HG02623 (cell line): ENCODE data around the gene H1-8.
"Not testable (repeated sequence)": the region's sequence is repeated elsewhere in the genome, so short reads cannot be mapped to it uniquely, and the experiment has no call there.

Experiments
- ATAC-seq: cut with Tn5 transposase; IDR thresholded peaks from one replicate; pipeline ENCODE4 v1.9.1; 2021; ENCODE audit warnings: moderate library complexity; ENCODE audit not compliant: unreplicated experiment

The H1-8 gene

GRCh38 chr3:129543156-129543790 is at the start of gene H1-8:
Gene H1-8, plus strand, starts transcription at chr3:129543175. Its CDS starts 44 bp downstream, at chr3:129543219.
- ATAC-seq = no peak

- ATAC-seq = no peak
Observed at GRCh38 chr3:129493206-129493605, 49.8 kb upstream of the H1-8 start.

GRCh38 chr3:129494499-129494898 is 48.5 kb upstream of the H1-8 start:
- not testable (repeated sequence) for ATAC-seq

DNA sequence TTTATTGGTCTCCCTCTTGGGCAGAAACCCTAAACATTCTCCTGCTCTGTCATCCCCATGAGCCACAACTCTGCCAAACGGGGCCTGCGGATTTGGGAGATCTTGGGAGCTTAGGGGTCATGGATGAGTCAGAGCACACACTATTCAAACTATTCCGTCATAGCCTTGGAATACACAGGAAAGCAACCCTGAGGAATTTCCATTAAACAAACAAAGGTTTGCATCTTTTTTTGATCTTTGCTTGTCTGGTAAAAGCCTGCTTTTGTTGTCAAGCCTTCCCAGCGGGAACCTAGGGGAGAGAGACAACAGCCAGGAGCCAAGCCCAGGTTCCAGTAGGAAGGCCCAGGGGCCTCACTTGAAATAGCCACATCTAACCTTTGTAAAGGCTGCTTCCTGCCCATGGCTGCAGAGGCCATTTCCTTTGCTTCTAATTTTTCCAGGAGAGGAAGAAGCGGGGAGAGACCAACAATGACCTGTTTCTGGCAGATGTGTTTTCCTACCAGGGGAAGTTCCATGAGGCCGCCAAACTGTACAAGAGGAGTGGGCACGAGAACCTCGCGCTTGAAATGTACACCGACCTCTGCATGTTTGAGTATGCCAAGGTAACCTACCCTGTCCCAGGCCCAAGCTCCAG is 47.9 kb upstream of the H1-8 start:
- ATAC-seq = not testable (repeated sequence)

GRCh38 chr3:129497876-129498275 is 45.1 kb upstream of the H1-8 start:
- not testable (repeated sequence) for ATAC-seq

- ATAC-seq = not testable (repeated sequence)
Observed at GRCh38 chr3:129498603-129499488, 44.1 kb upstream of the H1-8 start.

DNA sequence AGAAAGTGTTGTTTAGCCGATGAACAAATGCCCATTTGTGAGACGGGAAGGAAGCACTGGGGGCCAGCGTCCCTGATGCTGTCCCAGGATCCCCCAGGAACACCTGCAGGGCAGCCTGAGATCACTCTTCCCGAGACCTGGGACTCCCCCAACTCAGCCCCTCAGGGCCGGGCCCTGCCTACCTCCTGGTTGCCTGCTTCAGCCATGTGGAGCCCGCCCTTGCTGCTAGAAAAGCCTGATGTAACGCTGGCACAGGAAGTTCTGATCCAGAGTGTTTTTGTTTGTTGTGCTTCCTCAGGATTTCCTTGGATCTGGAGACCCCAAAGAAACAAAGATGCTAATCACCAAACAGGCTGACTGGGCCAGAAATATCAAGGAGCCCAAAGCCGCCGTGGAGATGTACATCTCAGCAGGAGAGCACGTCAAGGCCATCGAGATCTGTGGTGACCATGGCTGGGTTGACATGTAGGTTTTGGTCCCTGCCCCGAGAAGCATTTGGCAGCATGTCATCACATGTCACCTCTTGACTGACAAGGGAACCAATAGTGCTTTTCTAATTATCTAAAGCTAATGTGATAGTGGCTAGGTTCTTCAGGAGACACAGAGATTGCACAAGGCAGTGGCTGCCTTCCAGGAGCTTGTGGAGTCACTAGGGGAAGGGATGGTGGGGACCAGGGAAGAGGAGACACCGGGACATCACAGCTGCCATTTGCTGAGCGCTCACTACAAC is 43.2 kb upstream of the H1-8 start:
- not testable (repeated sequence) for ATAC-seq

DNA sequence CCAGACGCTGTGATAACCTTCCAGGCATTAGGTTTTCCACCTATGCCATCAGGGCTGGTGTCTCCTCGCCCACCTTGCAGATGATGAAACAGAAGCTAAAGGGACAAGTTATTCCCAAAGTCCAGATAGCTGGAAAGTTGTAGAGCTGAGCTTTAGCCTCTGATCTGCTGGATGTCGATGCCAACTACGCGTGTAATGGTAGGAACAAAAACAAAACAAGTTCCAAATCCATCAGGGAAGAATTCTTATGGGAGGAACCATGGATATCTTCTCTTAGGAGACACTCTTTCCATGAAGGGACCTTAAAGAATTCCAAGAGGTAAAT is 42.7 kb upstream of the H1-8 start:
- no peak for ATAC-seq

- ATAC-seq = no peak
Observed at GRCh38 chr3:129501630-129502029, 41.3 kb upstream of the H1-8 start.

- ATAC-seq = no peak
Observed at GRCh38 chr3:129502641-129503408, 40.1 kb upstream of the H1-8 start.

DNA sequence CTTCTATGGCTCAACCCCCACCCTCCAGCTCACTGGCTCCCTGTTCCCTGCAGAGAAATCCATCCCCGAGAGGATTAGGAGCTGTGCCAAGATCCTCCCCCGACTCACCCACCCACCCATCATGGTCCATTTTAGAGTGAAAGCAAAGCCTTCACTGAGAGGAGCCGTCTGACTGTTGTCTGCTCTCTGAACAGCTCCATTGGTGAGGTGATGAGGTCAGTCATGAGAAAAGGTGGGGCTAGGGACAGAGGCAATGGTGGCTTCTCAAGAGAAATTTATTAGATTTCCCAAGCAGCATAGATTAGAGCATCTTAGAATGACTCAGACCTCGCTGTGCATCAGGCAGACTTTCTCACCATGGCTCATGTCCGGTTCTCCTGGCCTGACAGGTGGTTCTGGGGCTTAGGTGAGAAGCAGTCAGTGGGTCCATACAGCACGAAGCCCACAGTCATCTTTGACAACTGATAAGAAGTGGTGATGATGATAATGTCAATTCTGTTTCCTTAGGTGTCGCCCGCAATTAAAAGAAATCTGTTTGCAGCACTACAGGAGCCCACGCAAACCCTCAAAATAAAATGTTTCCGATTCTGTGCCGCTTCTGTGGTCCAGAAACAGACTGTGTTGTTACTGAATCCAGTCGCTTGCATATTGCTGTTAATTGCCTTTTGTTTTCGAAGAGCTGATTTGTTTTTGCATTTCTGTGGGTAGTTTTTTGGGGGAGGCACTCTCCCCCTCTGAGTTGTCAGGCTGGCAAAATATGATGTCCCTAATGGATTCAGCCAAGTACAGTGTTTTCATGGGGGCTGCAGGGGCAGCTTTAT is 39.3 kb upstream of the H1-8 start:
- ATAC-seq = no peak

DNA sequence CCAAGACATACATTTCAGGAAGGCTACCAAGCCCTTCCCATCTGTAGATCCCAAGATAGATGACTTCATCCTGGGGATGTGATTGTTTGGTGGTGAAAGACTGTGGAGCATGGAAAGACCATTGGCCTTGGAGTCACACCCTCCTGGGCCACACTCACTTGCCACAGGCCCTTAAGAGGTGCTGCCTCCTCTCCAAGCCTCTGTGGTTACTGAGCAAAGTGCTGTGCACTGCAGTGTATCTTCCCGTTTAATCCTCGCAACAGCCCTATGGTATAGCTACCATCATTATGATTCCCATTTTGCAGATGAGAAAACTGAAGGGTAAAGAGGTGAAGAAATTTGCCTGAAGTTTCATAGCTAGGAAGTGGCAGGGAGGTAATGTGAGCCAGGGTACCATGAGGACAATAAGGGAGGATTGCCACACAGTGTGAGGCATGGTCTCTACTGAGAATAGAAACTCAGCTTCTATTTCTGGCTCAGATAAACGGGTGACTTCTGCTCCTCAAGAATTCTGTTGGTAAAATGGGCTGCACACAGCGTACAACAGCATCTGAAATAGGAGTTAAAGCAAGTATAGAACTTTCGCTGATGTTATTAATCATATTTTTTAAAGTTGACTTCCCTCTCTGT is 38.4 kb upstream of the H1-8 start:
- ATAC-seq = no peak

DNA sequence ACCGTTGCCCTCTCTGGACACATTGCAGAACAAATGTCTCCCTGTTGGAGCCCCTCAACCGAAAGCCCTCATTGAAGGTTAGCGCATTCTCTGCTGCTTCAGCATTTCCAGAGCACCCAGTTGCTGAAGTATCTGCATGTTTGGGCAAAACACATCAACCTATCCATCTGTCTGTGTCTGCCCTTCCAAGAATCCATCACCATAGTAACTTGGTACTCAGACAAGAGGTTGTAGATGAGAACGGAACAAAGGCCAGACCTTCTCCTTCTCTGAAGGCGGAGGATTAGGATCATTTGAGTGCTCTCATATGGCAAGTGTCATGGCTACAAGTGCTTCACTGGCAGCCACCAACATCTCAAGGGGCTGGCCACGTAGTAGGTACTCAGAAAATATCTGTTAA is 37.6 kb upstream of the H1-8 start:
- no peak for ATAC-seq

DNA sequence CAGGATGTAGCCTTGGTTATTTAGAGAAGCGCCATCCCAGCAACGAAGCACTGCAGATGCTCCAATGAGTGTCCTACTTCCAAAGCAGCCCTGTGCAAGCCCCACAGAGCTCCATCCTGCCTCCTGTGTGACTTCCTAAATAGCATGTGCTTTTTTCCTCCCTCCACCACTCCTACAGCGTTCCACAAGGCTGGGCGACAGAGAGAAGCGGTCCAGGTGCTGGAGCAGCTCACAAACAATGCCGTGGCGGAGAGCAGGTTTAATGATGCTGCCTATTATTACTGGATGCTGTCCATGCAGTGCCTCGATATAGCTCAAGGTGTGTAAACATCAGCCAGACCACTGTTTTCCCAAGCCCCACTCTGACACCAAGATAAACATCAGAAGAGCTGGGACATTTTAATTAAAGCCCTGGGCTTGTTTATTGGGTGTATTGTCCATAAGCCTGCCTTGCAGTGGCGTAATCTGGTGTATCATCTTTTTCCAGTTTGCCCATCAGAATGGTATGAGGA is 36.7 kb upstream of the H1-8 start:
- ATAC-seq = no peak

GRCh38 chr3:129507181-129507831 is 35.7 kb upstream of the H1-8 start:
- no peak for ATAC-seq

DNA sequence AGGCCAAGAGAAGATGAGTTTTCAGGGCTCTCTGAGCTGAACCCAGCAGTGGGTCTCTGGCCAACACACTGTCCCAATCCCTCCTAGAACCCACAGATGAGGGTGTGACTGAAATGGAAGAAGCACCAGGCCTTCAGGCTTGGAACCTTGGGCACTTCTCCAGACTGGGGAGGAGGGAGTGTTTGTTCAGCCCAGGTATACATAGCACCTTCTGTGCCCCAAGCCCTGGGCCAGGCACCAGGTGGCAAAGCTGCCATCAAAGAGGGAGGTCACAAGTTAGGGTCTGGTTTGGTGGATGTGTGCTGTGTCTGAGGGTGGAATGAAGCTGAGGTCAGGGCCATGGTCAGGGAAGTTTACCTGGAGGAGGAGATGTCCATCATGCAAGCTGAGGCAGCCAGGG is 30.4 kb upstream of the H1-8 start:
- ATAC-seq = no peak

DNA sequence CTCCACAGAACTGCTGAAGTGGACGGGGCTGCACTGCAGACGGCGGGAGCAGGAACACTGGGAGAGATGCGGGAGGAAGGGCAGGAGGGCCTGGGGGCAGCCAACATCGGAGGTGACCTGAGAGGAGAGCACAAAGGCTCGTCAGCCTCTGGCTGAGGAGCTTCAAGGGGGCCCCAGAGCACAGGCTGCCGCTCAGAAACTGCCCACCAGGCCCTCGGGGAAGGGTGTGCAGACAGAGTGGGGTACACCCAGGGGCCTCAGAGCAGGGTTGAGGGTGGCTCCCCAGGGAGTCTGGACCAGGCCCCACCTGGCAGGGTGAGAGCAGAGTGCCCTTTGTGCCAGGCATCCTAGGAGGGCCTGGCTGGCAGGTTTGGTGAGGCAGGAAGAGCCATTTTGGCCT is 29.3 kb upstream of the H1-8 start:
- no peak for ATAC-seq

DNA sequence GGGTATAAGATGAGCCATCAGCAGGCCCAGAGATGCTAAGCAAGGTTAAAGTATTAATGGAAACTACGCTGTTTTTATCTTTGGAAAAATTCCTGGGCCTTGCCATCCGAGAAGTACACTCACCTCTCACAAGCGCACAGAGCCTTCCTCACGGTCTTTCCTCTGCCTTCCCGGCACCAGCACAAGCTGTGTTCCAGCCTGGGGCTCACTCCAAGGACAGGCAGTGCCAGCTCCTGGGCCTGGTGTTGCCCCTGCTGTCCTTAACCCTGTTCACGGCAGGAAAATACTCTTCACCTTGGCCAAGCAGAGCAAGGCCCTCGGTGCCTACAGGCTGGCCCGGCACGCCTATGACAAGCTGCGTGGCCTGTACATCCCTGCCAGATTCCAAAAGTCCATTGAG is 28.9 kb upstream of the H1-8 start:
- no peak for ATAC-seq

DNA sequence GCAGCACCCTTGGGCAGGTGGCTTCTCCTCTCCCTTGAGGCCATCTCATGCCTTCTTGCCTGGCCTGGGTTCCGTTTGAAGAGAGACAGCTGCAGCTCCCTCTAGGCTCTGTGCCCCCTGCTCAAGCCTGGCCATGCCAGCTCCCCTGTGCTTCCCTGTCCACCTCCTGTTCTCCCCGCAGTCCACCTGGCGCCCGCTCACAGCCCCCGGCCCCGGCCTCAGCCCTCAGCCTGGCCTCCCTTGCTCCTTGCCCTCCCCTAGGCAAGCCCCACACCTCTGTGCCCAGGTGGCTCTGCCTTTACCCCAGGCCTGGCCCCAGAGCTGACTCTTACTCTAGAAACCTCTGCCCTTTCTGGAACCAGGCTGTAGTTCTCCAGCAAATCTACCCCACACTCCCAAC is 28.4 kb upstream of the H1-8 start:
- ATAC-seq = no peak
